GM21723 (cell line): ENCODE results near the gene TARBP2.

ENCODE experiments used
- ATAC-seq: cut with Tn5 transposase; IDR thresholded peaks from one replicate; pipeline ENCODE4 v1.9.1; 2021; ENCODE audit warnings: mild to moderate bottlenecking, moderate library complexity; ENCODE audit not compliant: unreplicated experiment

The TARBP2 gene

DNA sequence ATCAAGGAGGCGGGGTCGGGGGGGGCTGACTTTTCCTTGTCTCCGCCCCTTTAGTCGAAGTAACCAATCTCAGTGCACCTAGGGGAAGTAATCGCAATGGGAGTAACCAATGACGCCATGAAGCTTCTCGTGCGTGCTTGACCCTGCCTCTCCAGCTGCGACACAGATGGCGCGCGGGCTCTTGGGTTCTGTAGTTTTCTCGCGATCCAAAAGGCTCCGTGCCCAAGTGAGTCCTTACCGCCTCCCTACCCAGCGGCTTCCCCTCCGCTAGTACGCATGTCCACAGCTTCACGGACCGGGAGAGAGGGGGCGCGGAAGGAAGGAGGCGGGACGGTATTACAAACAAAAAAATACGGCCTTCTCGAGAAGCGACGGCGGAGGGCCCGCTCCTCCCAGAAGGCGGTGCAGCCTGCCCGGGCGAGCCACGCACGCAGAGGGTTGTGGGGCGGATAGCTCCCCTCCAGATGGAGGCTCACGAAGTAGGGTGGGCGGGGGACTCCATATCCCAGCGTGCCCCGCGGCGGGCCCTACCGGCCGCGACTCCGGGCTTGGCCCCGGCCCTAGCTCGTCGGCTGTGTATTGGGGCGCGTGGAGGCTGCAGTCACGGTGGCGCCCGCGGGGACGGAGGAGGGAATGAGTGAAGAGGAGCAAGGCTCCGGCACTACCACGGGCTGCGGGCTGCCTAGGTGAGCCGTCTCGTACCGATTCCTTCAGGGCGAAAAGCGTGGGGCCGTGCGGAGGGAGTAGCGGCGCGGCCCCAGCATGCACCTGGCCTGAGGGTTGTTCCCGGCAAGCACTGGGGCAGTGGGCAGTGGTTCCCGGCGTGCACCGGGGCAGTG, at the start of gene TARBP2:
TARBP2 (plus strand) TSS at position 508 of the 839 bp plus-strand sequence; CDS start at position 634, 126 bp downstream.
- ATAC-seq: peak; percentile 83

- peak; percentile 97 for ATAC-seq
These were observed 49.4 kb upstream of the TARBP2 start, which contains the start of gene PCBP2 for GRCh38 chr12:53451661-53452158. TSS of gene PCBP2 (plus strand) at chr12:53452102. CDS start at chr12:53454801, 2,699 bp downstream.

DNA sequence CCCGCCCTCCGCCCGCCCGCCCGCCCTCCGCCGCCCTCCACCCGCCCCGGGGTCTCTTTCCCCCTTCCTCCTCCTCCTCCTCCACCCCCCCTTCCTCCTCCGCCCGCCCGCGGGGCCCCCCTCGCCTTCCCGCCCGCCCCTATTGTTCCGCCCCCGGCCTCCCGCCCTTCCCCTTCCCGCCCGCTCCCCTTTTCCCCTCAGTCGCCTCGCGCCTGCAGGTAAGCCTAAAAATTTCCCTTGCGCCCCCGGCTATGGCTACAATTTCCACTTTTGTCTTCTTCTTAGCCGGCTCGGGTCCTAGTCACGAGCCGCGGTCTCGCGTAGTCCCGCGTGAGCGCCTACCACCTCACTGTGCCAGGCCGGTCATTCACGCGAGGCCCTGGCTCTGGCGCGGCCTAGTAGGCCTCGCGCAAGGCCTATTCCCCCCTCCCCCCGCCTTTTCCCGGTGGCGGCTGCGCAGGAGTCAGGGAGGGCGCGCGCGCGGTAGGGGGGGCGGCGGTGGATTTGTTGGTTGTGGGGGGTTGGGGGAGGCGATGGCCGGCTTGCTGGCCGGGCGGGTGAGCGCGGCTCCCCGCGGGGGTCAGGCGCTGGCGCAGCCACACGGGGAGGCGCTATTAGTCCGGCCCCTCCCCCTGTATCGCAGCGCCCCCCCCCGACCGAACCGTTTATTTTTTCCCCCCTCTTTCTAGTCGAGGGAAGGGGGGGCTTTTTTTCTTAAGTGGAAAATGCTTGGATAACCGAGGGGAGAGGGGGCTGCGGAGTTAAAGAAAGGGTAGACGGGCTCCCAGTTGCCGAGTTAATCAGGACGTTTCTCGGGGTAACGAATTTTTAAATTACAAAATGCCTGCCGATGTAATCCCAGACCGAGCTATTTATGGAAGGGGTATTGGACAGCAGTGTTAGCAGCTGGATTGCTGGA, 48.7 kb upstream of the TARBP2 start:
- ATAC-seq: peak; percentile 23

DNA sequence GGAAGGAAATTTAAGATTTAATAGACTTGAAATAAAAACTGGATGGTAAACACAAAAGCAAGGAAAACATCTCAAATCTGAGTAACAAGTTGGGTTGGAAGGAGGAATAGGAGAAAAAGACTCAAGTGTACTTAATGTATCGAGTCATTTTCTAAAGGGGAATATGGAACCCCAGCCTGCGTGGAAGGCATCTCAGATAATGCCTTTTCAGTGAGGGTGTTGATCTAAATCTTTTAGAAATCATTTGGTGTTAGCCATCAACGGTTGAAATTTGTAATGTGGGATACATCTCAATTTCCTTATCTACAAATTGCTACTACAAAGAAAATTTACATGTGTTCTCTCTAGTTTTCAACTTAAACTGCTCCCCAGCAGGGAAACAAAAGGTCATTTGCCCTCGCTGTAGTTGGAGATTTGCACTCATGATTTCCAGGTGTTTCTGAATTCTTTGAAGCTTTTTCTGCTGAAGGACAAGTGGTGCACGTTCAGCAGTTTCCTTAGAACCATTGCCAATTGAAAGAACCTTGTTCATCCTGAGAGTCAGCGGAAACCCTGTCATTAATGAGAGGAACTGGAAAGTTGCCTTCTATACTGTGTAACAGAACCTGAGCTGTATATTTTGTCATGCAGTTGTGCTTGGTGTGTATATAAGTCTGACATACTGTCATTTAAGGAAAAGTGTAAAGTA, 47.0 kb upstream of the TARBP2 start:
- no peak for ATAC-seq

GRCh38 chr12:53454707-53455106, 46.4 kb upstream of the TARBP2 start:
- ATAC-seq: no peak

DNA sequence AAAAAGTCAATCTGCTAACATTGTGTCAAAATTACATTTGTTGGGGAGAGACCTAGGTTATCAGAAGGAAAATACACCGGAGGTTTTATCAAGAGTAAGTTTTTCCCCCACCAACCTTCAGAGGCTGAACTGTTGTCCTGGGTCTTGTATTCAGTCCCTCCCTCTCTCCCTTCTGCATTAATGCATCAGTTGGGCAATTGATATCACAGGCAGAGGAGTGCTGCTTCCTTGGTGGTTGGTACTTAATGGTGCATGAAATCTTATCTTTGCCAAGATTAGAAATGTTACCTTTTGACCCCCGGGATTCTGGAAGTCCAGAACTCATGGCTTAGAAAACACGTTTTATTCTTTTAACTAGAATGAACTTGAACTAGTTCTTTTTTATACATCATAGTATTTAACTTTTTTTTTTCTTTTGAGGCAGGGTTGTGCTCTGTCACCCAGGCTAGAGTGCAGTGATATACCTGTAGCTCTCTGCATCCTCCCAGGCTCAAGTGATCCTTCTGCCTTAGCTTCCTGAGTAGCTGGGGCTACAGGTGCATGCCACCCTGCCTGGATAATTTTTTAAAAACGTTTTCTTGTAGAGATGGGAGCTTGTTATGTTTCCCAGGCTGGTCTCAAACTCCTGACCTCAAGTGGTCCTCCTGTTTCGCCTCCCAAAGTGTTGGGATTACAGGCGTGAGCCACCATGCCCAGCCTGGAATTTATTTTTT, 44.3 kb upstream of the TARBP2 start:
- ATAC-seq: no peak

- ATAC-seq: no peak
These were observed 42.0 kb upstream of the TARBP2 start for GRCh38 chr12:53459097-53459496.

DNA sequence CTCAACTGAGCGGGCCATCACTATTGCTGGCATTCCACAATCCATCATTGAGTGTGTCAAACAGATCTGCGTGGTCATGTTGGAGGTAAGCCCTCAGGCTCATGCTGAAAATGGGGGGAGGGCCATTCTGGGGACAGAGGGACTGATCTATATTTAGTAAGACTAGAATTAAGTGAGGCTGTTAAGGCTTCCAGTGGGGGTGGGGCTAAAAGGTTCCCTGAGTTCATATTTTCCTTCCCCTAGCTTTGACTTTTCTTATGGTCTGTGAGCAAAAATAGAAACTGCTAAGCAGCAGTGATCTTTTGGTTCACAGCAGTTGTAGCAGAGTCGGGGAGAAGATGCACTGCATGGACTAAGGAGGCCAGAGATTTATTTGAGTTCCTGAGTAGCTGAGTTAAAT, 40.0 kb upstream of the TARBP2 start:
- no peak for ATAC-seq

DNA sequence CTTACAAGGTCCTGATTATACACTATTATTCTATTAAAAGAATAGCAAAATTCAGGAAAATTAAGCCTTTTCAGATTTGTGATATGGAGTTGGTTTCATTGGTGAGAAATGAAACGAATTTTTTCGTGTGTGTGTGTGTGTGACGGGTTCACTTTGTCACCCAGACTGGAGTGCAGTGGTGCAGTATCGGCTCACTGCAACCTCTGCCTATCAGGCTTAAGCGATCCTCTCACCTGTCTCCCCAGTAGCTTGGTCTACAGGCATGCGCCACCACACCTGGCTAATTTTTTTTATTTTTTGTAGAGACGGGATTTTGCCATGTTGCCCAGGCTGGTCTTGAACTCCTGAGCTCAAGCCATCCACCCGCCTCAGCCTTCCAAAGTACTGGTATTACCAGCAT, 39.5 kb upstream of the TARBP2 start:
- no peak for ATAC-seq

- ATAC-seq: no peak
These were observed 38.1 kb upstream of the TARBP2 start for GRCh38 chr12:53462935-53463334.

DNA sequence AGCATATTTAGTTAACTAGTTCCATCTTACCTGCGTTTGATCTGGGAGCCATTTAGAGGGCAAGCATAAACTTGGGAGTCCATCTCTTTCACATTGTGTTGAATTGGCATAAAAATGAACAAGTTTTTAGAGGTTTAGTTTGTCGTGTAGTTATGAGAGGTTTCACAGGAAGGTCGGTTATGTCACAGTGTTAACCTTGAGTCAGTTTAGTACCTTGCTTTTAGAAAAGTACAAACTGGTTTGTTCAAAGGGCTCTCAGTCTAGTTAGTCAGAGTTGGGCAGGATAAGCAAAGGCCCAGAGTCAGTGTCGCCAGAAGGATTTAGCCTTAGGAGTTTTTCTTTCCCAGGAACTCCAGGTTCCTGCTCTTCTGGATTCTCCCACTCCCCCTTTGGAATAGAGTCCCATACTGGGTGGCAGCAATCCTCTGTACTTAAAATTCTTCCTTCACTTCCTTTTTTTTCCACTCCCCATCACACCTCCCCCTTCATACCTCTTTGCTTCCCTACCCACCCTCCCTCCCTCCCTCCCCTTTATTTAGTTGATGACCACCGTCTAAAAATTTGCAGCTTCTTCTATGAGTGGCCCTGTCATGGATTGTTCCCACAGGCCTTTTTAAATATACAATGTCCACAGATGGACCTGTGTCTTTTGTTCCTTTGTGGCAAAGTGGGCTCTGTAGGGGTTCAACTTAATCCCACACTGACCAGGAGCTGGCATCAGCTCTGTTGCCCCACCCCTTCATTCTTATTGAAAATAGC, 37.1 kb upstream of the TARBP2 start:
- ATAC-seq: no peak

GRCh38 chr12:53464685-53465418, 36.2 kb upstream of the TARBP2 start:
- no peak for ATAC-seq

- no peak for ATAC-seq
These were observed 35.4 kb upstream of the TARBP2 start for GRCh38 chr12:53465679-53466078.

- no peak for ATAC-seq
These were observed 34.4 kb upstream of the TARBP2 start for GRCh38 chr12:53466640-53467039.

DNA sequence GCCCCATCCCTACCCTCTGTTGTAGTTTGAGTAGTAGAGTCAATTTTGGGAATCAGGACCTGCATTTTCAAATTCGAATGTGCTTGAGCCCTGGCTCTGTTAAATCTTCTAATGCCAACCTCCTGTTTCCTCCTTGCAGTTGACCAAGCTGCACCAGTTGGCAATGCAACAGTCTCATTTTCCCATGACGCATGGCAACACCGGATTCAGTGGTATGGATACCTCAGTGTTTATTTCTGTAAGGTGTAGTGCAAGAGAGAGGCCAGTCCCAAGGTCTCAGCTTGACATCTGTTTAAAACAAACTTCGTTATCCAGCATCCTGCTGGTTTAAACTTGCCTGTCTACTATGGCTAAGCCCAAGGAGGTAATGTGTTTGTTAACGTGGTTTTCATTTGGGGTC, 34.0 kb upstream of the TARBP2 start:
- ATAC-seq: no peak

- ATAC-seq: no peak
These were observed 33.2 kb upstream of the TARBP2 start for GRCh38 chr12:53467880-53468279.

DNA sequence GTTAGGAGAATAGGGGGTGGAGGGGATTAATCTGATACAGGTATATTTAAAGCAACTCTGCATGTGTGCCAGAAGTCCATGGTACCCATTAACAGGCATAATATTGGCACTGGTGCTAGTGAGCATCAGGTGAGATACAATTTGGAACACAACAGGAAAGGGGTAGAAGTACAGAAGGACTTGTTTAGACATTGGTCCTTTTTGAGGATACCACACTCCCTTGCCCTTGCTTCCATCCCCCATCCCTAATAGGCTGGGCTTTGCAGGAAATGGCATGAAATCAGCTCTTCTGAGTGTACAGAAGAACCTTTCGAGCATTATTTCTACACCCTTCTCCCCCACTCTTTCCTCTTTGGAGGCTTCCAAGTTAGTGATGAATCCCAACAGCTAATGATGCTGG, 32.8 kb upstream of the TARBP2 start:
- no peak for ATAC-seq

DNA sequence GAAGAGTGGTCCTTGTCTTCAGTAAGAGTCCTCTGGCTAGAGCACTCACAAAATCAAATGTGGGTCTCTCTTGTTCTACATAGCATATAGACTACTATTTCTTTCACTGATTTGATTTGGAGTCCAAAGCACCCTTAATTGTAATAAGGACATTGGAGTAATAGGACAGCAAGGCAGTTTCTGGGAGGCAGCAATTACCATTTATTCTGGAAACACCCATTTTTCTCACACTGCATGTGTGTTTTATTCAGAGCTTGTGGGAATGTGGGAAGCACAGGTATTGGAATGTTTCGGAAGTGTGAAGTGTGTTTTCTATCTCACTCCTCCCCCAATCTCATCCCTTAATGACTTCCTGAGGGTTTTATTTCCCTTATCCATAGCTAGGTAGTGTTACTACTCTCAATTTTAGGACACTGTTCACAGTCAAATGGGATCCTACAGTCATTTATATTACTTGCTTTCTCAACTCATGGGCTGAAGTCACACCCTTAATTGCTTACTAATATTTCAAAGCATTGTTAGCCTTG, 29.0 kb upstream of the TARBP2 start:
- ATAC-seq: no peak

- ATAC-seq: no peak
These were observed 27.0 kb upstream of the TARBP2 start for GRCh38 chr12:53474077-53474476.
